Lower leg skin (tissue), 4 donors: ENCODE data around the gene SLFN14. TPM values are rescaled to one million over a fixed set of nuclear protein-coding genes. Genes with fewer than 3 reads are reported as not detected.
"Not testable (repeated sequence)": the region's sequence is repeated elsewhere in the genome, so short reads cannot be mapped to it uniquely, and the experiment has no call there.

ENCODE experiments used
- DNase-seq, 2 donors: peaks; one replicate each; pipeline ENCODE4 v3.0.0-alpha.2; 2019; ENCODE audit warnings: low spot score in 2 of 2
- H3K4me3 ChIP-seq: fragments of 200-600 bp; sonication (generic); 2 replicates; pipeline ENCODE4 v1.5.1; 2017; ENCODE audit warnings: mild to moderate bottlenecking, low read depth; ENCODE audit not compliant: poor library complexity, severe bottlenecking
- CTCF ChIP-seq, 3 donors: fragments of 450-650 bp; IDR thresholded peaks; one replicate each; pipeline ENCODE4 v1.5.1; 2016; ENCODE audit warnings: antibody characterized with exemption in 3 of 3, mild to moderate bottlenecking in 3 of 3, moderate library complexity in 2 of 3
- POLR2A ChIP-seq, 2 donors: fragments of 450-650 bp; IDR thresholded peaks; one replicate each; pipeline ENCODE4 v1.6.1; 2016 to 2017; ENCODE audit warnings: antibody characterized with exemption in 2 of 2, mild to moderate bottlenecking in 1 of 2, moderate library complexity in 1 of 2
- WGBS, 2 donors: methylation state at CpG; one replicate each; pipeline ENCODE4 v1.1.5; 2018; 5-methylcytosine and 5-hydroxymethylcytosine counted together
- intact Hi-C: fragments of 100-400 bp; cut with DNase I; formaldehyde crosslinking; loops from one replicate; pipeline ENCODE4 v1.15.0; 2023; ENCODE audit warnings: low total_unique reads
- total RNA-seq, 4 donors: library from RNA; depleted of rRNA; stranded (reverse); fragments of >200 nt; gene quantifications; one replicate each; pipeline ENCODE4 v1.1.0, GENCODE V29; 2016

Gene SLFN14
- total RNA-seq, 4 donors from 2014 or later = not detected

GRCh38 chr17:35523296-35523695 is 37.3 kb downstream of the SLFN14 start:
- WGBS, 2 donors = 67 to 73% methylated on average over 4 of the region's 4 CpGs
- TF ChIP-seq POLR2A (IDR thresholded peaks at IDR 0.05) = no peak
- TF ChIP-seq CTCF (IDR thresholded peaks at IDR 0.05) = no peak
- DNase-seq = no peak
- H3K4me3 ChIP-seq = no peak overlapping the region
- intact Hi-C loops = no loop called here

GRCh38 chr17:35521654-35522256 is 38.9 kb downstream of the SLFN14 start:
- WGBS, 2 donors = 61 to 68% methylated on average over 5 of the region's 5 CpGs
- DNase-seq, H3K4me3 ChIP-seq, intact Hi-C loops: not testable (repeated sequence)

GRCh38 chr17:35521150-35521549 is 39.5 kb downstream of the SLFN14 start:
- intact Hi-C loops = no loop called here
- H3K4me3 ChIP-seq = no peak overlapping the region
- DNase-seq = no peak
- 83 to 86% methylated on average over 1 of the region's 1 CpG for WGBS, 2 donors
- TF ChIP-seq POLR2A (IDR thresholded peaks at IDR 0.05) (no peak), CTCF (IDR thresholded peaks at IDR 0.05) (no peak)

GRCh38 chr17:35519906-35520442 is 40.6 kb downstream of the SLFN14 start:
- H3K4me3 ChIP-seq = no peak overlapping the region
- TF ChIP-seq POLR2A (IDR thresholded peaks at IDR 0.05) = no peak
- TF ChIP-seq CTCF (IDR thresholded peaks at IDR 0.05) = no peak
- 90% methylated on average over 8 of the region's 8 CpGs for WGBS, 2 donors
- intact Hi-C loops = no loop called here
- DNase-seq = no peak

- intact Hi-C loops = no loop called here
- H3K4me3 ChIP-seq = no peak overlapping the region
- WGBS, 2 donors = 57 to 66% methylated on average over 3 of the region's 3 CpGs
- DNase-seq = no peak
- TF ChIP-seq POLR2A (IDR thresholded peaks at IDR 0.05) (no peak), CTCF (IDR thresholded peaks at IDR 0.05) (no peak)
Observed at GRCh38 chr17:35519439-35519838, 41.2 kb downstream of the SLFN14 start.

- intact Hi-C loops, DNase-seq, H3K4me3 ChIP-seq: not testable (repeated sequence)
- WGBS, 2 donors = 82 to 83% methylated on average over 5 of the region's 5 CpGs
Observed at GRCh38 chr17:35518431-35518830, 42.2 kb downstream of the SLFN14 start.

- no peak overlapping the region for H3K4me3 ChIP-seq
- DNase-seq = no peak
- 66 to 68% methylated on average over 21 of the region's 21 CpGs for WGBS, 2 donors
- intact Hi-C loops = no loop called here
- no peak for TF ChIP-seq CTCF (IDR thresholded peaks at IDR 0.05)
- no peak for TF ChIP-seq POLR2A (IDR thresholded peaks at IDR 0.05)
Observed at GRCh38 chr17:35515027-35515426, 45.6 kb downstream of the SLFN14 start.
